Central memory CD4-positive, alpha-beta T cell (primary cell): ENCODE measurements around the gene MROH9.

Experiments used
- DNase-seq: peaks from one replicate; pipeline ENCODE4 v3.0.0; 2022

Gene MROH9

GRCh38 chr1:170970256-170970655, 34.9 kb downstream of the MROH9 start:
- no peak for DNase-seq

DNA sequence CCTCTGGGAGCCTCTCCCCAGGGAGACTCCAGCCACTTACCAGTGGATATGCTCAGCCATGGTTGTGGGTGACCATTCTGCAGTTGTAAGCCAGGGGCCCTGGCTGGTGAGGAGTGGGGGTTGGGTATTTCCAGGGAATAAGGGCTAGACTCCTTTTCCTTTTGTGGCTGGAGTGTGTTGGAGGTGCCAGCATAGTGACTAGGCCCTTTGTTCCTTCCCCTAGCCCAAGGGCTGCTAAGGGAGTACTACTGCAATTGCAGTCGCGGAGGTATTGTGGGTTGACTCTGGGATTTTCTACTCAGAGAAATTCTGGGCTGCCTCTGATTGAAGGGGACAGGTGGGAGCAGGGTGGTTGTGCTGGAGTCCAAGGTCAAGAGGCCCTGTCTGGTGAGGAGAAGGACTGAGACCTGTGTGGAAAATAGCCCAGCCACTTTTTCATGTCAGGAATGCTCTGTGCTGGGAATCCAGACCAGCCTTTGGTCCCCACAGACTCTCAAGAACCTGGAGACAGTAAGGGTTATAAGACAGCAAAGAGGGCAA, 43.1 kb downstream of the MROH9 start:
- DNase-seq: no peak

GRCh38 chr1:170985406-170985805, 50.1 kb downstream of the MROH9 start:
- DNase-seq: no peak

DNA sequence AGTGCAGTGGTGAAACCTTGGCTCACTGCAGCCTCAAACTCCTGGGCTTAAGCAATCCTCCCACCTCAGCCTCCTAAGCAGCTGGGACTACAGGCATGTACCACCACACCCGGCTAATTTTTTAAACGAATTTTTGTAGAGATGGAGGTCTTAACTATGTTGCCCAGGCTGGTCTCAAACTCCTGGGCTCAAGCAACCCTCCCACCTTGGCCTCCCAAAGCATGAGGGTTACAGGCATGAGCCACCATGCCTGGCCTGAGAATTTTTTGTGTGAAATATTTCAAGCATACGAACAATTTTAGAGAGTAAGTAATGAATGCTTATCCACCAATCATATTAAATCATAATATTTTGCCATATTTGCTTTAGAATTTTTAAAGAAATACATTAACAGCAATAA, 51.6 kb downstream of the MROH9 start:
- DNase-seq: no peak

- DNase-seq: no peak
Measured at GRCh38 chr1:170987424-170987823, 52.1 kb downstream of the MROH9 start.

- DNase-seq: no peak
Measured at GRCh38 chr1:170993151-170993550, 57.8 kb downstream of the MROH9 start.

GRCh38 chr1:170993717-170994116, 58.4 kb downstream of the MROH9 start:
- DNase-seq: no peak

DNA sequence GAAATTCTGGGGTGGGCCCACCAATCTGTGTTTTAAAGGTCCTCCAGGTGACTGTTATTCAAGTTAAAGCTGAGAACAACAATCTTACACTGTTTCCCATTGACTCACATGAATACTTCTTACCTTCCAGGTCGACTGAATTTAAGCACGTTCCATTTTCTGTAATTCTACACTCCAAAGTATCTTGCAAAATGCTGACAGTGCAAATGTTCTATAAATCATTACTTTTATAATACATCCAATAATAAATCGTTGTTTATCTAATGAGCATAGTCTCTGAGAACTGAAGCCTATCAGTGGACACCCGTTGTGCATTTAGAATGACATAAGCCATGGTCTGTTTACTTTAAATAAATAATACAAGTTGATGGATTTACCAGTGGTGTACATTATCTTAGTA, 79.5 kb downstream of the MROH9 start:
- DNase-seq: no peak

GRCh38 chr1:171017426-171017825, 82.1 kb downstream of the MROH9 start:
- no peak for DNase-seq

DNA sequence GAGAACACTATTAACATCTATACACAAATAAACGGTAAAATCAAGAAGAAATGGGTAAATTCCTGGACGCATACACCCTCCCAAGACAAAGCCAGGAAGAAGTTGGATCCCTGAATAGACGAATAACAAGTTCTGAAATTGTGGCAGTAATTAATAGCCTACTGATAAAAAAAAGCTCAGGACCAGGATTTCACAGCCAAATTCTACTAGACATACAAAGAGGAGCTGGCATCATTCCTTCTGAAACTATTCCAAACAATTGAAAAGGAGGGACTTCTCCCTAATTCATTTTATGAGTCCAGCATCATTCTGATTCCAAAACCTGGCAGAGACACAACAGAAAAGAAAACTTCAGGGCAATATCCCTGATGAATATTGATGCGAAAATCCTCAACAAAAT, 84.6 kb downstream of the MROH9 start:
- DNase-seq: no peak

GRCh38 chr1:171032822-171033702, 97.7 kb downstream of the MROH9 start:
- no peak for DNase-seq

DNA sequence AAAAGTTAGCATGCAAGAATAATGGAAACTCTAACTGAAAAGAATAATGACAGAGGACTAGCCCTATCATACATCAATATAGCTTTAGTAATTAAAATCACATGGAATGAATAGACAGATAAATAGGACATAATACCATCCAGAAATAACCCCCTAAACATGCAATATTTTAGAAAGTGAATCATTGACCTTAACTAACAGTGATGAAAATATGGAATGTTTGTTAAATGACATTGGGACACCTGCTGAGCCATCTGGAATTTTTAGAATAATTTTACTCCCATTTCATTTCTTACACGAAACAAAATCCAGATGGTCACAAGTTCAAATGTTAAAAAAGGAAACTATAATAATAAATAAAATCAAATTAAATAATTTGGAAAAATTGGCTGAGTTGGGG, 102.3 kb downstream of the MROH9 start:
- DNase-seq: no peak

DNA sequence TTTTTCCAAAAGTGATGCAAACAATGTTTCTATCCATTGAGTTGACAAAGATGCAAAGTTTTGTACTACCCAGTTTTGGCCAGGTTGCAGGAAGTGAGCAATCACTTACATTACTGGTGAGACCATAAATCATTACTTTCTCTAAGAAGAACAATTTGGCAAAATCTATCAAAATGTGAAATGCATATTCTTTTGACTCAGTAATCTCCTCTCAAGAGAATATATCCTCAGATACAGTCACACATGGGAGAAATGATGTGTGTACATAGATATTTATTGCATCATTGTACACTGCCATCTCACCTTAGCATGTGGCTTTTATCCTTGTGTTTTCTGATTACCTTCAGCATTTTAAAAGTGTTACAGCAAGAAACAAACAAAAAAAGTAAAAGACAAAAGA, 103.0 kb downstream of the MROH9 start:
- no peak for DNase-seq

DNA sequence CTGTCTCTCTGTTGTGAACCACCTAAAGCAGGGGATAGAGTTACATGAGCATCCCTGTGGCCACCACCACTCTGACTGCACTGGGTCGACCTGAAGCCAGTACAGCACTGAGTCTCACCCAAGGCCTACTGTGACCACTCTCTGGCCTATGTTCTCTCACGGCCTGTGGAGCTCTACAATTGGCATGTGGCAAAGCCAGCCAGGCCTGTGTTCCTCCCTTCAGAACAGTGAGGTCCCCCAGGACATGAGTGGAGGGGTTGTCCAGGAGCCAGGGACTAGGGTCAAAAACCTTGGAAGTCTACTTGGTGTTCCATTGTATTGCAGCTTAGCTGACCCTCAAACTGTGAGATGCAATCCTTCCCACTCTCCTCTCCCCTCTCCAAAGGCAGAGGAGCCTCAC, 112.7 kb downstream of the MROH9 start:
- no peak for DNase-seq

DNA sequence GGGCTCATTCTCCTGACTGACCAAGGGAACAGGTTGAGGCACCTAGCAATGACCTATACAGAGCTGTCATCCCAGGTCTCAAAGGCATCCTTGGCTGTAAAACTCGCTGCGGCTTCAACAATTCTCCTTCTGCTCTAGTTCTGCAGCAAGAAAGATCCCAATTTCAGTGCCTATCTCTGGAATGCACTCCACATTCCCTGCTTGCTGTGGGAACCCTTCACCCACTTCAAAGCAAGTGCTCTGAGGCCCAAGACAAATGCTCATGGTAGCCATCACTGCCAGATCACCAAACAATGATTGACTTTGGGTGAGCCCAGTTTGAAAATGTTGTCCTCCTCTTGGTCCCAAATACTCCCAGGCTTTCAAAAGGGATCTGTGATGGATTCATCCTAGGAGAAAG, 117.6 kb downstream of the MROH9 start:
- DNase-seq: no peak

GRCh38 chr1:171055966-171056643, 120.8 kb downstream of the MROH9 start:
- DNase-seq: no peak

GRCh38 chr1:171061425-171062143, 126.2 kb downstream of the MROH9 start:
- DNase-seq: no peak

DNA sequence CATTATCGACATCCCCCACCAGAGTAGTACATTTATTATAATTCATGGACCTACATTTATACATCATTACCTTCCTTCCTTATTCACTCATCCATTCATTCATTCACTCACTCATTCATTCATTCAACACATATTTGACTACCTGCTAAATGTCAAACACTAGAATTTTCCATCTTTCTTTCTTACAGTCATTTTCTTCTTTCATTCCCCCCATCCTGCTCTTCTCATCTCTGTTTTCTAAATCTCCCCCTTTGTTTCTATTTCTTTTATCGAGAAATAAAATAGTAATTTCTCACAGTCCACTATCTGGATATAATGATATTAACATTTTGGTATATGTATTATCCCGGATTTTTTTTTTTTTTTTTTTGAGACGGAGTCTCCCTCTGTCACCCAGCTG, 127.6 kb downstream of the MROH9 start:
- DNase-seq: no peak

- no peak for DNase-seq
Measured at GRCh38 chr1:171075041-171075440, 139.7 kb downstream of the MROH9 start.

GRCh38 chr1:171081314-171081753, 146.0 kb downstream of the MROH9 start:
- no peak for DNase-seq

- DNase-seq: no peak
Measured at GRCh38 chr1:171081763-171082201, 146.4 kb downstream of the MROH9 start.

- no peak for DNase-seq
Measured at GRCh38 chr1:171082606-171083005, 147.3 kb downstream of the MROH9 start.

GRCh38 chr1:171083222-171083621, 147.9 kb downstream of the MROH9 start:
- no peak for DNase-seq
